SK-N-SH (cell line): ENCODE measurements around the gene KCNA1. TPM values are rescaled to one million over a fixed set of nuclear protein-coding genes. Genes with fewer than 3 reads are reported as not detected.

Experiments
- CTCF ChIA-PET: fragments of 300-600, 350-600 bp; formaldehyde crosslinking; extraction: SDS; loops from one replicate; lab custom pipeline; 2021; lab: Yijun Ruan, JAX
- POLR2A ChIA-PET: fragments of 350-600 bp; sonication (Branson Sonifier 250); formaldehyde crosslinking; extraction: SDS; loops from one replicate; lab custom pipeline; 2020; ENCODE audit warnings: antibody characterized with exemption, inconsistent platforms; lab: Yijun Ruan, JAX
- DNase-seq: peaks from one replicate; pipeline ENCODE4 v3.0.0; 2012
- H2AFZ ChIP-seq: fragments of 200-600 bp; sonication (generic); 2 replicates; pipeline ENCODE4 v1.8.1; 2016; ENCODE audit warnings: antibody characterized with exemption, mild to moderate bottlenecking, low read depth
- H3F3A ChIP-seq: fragments of 200-600 bp; sonication (generic); replicated peaks from 2 replicates; pipeline ENCODE3; 2016; ENCODE audit warnings: antibody characterized with exemption, mild to moderate bottlenecking; ENCODE audit not compliant: insufficient read depth
- H3K27ac ChIP-seq, 2 experiments: fragments of 200-500 bp in 1 of 2; fragments of 200-600 bp in 1 of 2; sonication (Bioruptor generic) in 1 of 2; sonication (generic), shearing (Covaris generic) in 1 of 2; 2 replicates each; pipeline versions ENCODE4 v1.5.1 to v1.6.1; 2014 to 2016; ENCODE audit warnings: low read depth in 2 of 2, inconsistent platforms in 1 of 2, low read length in 1 of 2, mild to moderate bottlenecking in 1 of 2, mixed read lengths in 1 of 2
- H3K27me3 ChIP-seq: fragments of 200-600 bp; sonication (generic), shearing (Covaris generic); 2 replicates; pipeline ENCODE4 v1.6.1; 2016; ENCODE audit warnings: mixed run types; ENCODE audit not compliant: insufficient read depth
- H3K36me3 ChIP-seq, 2 experiments: fragments of 200-500 bp in 1 of 2; fragments of 200-600 bp in 1 of 2; sonication (Bioruptor generic) in 1 of 2; sonication (generic) in 1 of 2; replicated peaks in 1 of 2; 2 replicates each; pipeline versions ENCODE3 to v1.5.1; 2014 to 2016; ENCODE audit warnings: low read length in 1 of 2, mild to moderate bottlenecking in 1 of 2; ENCODE audit not compliant: insufficient read depth in 2 of 2, control insufficient read depth in 1 of 2
- H3K4me1 ChIP-seq, 2 experiments: fragments of 200-500 bp in 1 of 2; fragments of 200-600 bp in 1 of 2; sonication (Bioruptor generic) in 1 of 2; sonication (generic), shearing (Covaris generic) in 1 of 2; 2 replicates each; pipeline versions ENCODE4 v1.5.1 to v1.6.1; 2014 to 2016; ENCODE audit warnings: low read depth in 1 of 2, low read length in 1 of 2, mixed run types in 1 of 2; ENCODE audit not compliant: insufficient read depth in 2 of 2, control insufficient read depth in 1 of 2
- H3K4me2 ChIP-seq: fragments of 200-600 bp; sonication (generic), shearing (Covaris generic); 2 replicates; pipeline ENCODE4 v1.6.1; 2017; ENCODE audit warnings: mixed run types
- H3K4me3 ChIP-seq, 2 experiments: fragments of 200-500 bp in 1 of 2; fragments of 200-600 bp in 1 of 2; sonication (Bioruptor generic) in 1 of 2; sonication (generic), shearing (Covaris generic) in 1 of 2; 2 replicates each; pipeline versions ENCODE4 v1.5.1 to v1.8.1; 2014 to 2016; ENCODE audit warnings: low read depth in 2 of 2, inconsistent platforms in 1 of 2, low read length in 1 of 2, mild to moderate bottlenecking in 1 of 2, mixed read lengths in 1 of 2, moderate library complexity in 1 of 2
- H3K79me2 ChIP-seq: fragments of 200-600 bp; sonication (generic); 2 replicates; pipeline ENCODE4 v1.8.1; 2017; ENCODE audit warnings: mild to moderate bottlenecking; ENCODE audit not compliant: insufficient read depth
- H3K9ac ChIP-seq: fragments of 200-600 bp; sonication (generic); 2 replicates; pipeline ENCODE4 v1.6.1; 2017; ENCODE audit warnings: mixed run types
- H3K9me2 ChIP-seq: fragments of 200-600 bp; sonication (generic); 2 replicates; pipeline ENCODE4 v1.6.1; 2017; ENCODE audit warnings: mixed run types
- H3K9me3 ChIP-seq: fragments of 200-600 bp; sonication (generic); 2 replicates; pipeline ENCODE4 v1.6.1; 2017; ENCODE audit warnings: mixed run types, mild to moderate bottlenecking, moderate library complexity
- H4K20me1 ChIP-seq: fragments of 200-600 bp; sonication (generic); 2 replicates; pipeline ENCODE4 v1.6.1; 2017; ENCODE audit warnings: mild to moderate bottlenecking, mixed run types; ENCODE audit not compliant: insufficient read depth
- CHD2 ChIP-seq: fragments of 150-350 bp; IDR thresholded peaks from 2 replicates; pipeline ENCODE4 v1.6.1; 2018; ENCODE audit warnings: low read length; ENCODE audit not compliant: partially characterized antibody
- ELF1 ChIP-seq: IDR thresholded peaks from 2 replicates; pipeline ENCODE4 v1.4.0; 2012
- GABPA ChIP-seq: IDR thresholded peaks from 2 replicates; pipeline ENCODE4 v1.4.0; 2012; ENCODE audit warnings: low read depth, mild to moderate bottlenecking
- JUND ChIP-seq: IDR thresholded peaks from 2 replicates; pipeline ENCODE4 v1.4.0; 2012
- MXI1 ChIP-seq: IDR thresholded peaks from 2 replicates; pipeline ENCODE4 v1.6.1; 2012; ENCODE audit warnings: mild to moderate bottlenecking, low read depth, low read length, improper control_type of control experiment
- NRF1 ChIP-seq: IDR thresholded peaks from 2 replicates; pipeline ENCODE4 v1.6.1; 2012; ENCODE audit warnings: low read depth, mild to moderate bottlenecking, low read length
- RAD21 ChIP-seq: IDR thresholded peaks from 2 replicates; pipeline ENCODE4 v1.6.1; 2012; ENCODE audit warnings: mild to moderate bottlenecking, low read length
- RCOR1 ChIP-seq: fragments of 150-350 bp; IDR thresholded peaks from 2 replicates; pipeline ENCODE4 v1.6.1; 2017; ENCODE audit warnings: antibody characterized with exemption, low read length
- REST ChIP-seq: IDR thresholded peaks from 2 replicates; pipeline ENCODE4 v1.6.1; 2012; ENCODE audit warnings: mild to moderate bottlenecking, low read depth, low read length, moderate library complexity
- TEAD4 ChIP-seq: IDR thresholded peaks from 2 replicates; pipeline ENCODE4 v1.4.0; 2012; ENCODE audit warnings: mild to moderate bottlenecking, borderline replicate concordance; ENCODE audit not compliant: insufficient read depth
- ZBTB33 ChIP-seq: IDR thresholded peaks from 2 replicates; pipeline ENCODE4 v1.4.0; 2012; ENCODE audit warnings: low read depth, borderline replicate concordance
- WGBS: methylation state at CpG from one replicate; pipeline ENCODE4 v1.1.6; 2017; ENCODE audit warnings: low lambda C conversion rate; 5-methylcytosine and 5-hydroxymethylcytosine counted together
- polyA plus RNA-seq, 3 experiments: library from polyadenylated mRNA; depleted of rRNA; stranded (reverse); fragments of >200 nt; gene quantifications; 2 replicates each; pipeline ENCODE4 v1.2.3, GENCODE V29; 2012
- TF ChIP-seq, protein P1 (sequence below): fragments of 150-350 bp; IDR thresholded peaks from 2 replicates; pipeline ENCODE4 v1.6.1; 2016; ENCODE audit warnings: mild to moderate bottlenecking, low read depth, low read length

Gene KCNA1
- polyA plus RNA-seq, 1 of the 3 experiments (the other 2 are of a cell fraction) = not detected

GRCh38 chr12:4951083-4951482, 41.4 kb downstream of the KCNA1 start:
- TF ChIP-seq, protein P1, sequence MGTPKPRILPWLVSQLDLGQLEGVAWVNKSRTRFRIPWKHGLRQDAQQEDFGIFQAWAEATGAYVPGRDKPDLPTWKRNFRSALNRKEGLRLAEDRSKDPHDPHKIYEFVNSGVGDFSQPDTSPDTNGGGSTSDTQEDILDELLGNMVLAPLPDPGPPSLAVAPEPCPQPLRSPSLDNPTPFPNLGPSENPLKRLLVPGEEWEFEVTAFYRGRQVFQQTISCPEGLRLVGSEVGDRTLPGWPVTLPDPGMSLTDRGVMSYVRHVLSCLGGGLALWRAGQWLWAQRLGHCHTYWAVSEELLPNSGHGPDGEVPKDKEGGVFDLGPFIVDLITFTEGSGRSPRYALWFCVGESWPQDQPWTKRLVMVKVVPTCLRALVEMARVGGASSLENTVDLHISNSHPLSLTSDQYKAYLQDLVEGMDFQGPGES = no peak
- TF ChIP-seq ELF1 (no peak), MXI1 (no peak), GABPA (no peak)
- CTCF ChIA-PET = interaction anchor here (1.1 kb wide), 1 partner anchor 53 kb away, joined by 3 read pairs; no protein-coding TSS in a partner anchor
- Histone ChIP-seq H3K4me3 (no peak overlapping the region), H3K36me3 (no peaks in the 10 kb centered on the region), H3K4me1 (peaks cover 0 to 10% of the 10 kb centered on the region in 2 experiments; a peak in 2 of 4 replicates), H3K79me2 (no peaks in the 10 kb centered on the region), H3K9me3 (no peaks in the 10 kb centered on the region), H2AFZ (no peak overlapping the region), H3K27ac (no peak overlapping the region), H3K4me2 (no peak overlapping the region), H3F3A (peaks cover 3% of the 10 kb centered on the region), H3K9ac (no peak overlapping the region), H3K27me3 (peaks cover 32% of the 10 kb centered on the region; the same call in 1 of the 2 replicates), H4K20me1 (no peaks in the 10 kb centered on the region), H3K9me2 (no peaks in the 10 kb centered on the region)
- no peak for DNase-seq
- POLR2A ChIA-PET = no interaction called here
- WGBS = 23% methylated on average over 5 of the region's 7 CpGs

- peaks cover 32% of the 10 kb centered on the region; the same call in 1 of the 2 replicates for H3K27me3 ChIP-seq
- H3K9me3 ChIP-seq = no peaks in the 10 kb centered on the region
- H3K36me3 ChIP-seq = no peaks in the 10 kb centered on the region
- no peak overlapping the region for H2AFZ ChIP-seq
- ChIA-PET POLR2A (no interaction called here), CTCF (interaction anchor here (1.1 kb wide), 1 partner anchor 52 kb away, joined by 3 read pairs; no protein-coding TSS in a partner anchor)
- WGBS = 0% methylated on average over 3 of the region's 3 CpGs
- peaks cover 8% of the 10 kb centered on the region for H3F3A ChIP-seq
- no peaks in the 10 kb centered on the region for H3K9me2 ChIP-seq
- no peak overlapping the region for H3K4me3 ChIP-seq
- peaks cover 0 to 12% of the 10 kb centered on the region in 2 experiments; a peak in 2 of 4 replicates for H3K4me1 ChIP-seq
- H3K79me2 ChIP-seq = no peaks in the 10 kb centered on the region
- no peak overlapping the region for H3K4me2 ChIP-seq
- no peak for TF ChIP-seq REST
- TF ChIP-seq RAD21 = no peak
- TF ChIP-seq JUND = no peak
- TF ChIP-seq RCOR1 = no peak
- no peak for TF ChIP-seq NRF1
- TF ChIP-seq CHD2 = no peak
- TF ChIP-seq ZBTB33 = no peak
- TF ChIP-seq TEAD4 = no peak
- no peak for DNase-seq
- no peaks in the 10 kb centered on the region for H4K20me1 ChIP-seq
- no peak overlapping the region for H3K9ac ChIP-seq
- no peak overlapping the region for H3K27ac ChIP-seq
Observed at GRCh38 chr12:4951601-4952000, 41.9 kb downstream of the KCNA1 start.
